ENCODE measurements around the gene TMUB2.

TMUB2 gene

GRCh38 chr17:44203731-44204440 is 17.1 kb downstream of the TMUB2 start:
- DNase-seq (ENCODE audit: low spot score), result peak; percentile 66

- DNase-seq (ENCODE audit: low spot score), result peak; percentile 59
These were observed 17.7 kb downstream of the TMUB2 start for GRCh38 chr17:44204441-44204882.

- DNase-seq (ENCODE audit: low spot score), result no peak
These were observed 19.4 kb downstream of the TMUB2 start for GRCh38 chr17:44205962-44206824.

- DNase-seq (ENCODE audit: low spot score), result no peak
These were observed 20.0 kb downstream of the TMUB2 start for GRCh38 chr17:44206825-44207155.

GRCh38 chr17:44207319-44207718 is 20.5 kb downstream of the TMUB2 start:
- DNase-seq (ENCODE audit: low spot score), result no peak

GRCh38 chr17:44207743-44208142 is 21.0 kb downstream of the TMUB2 start:
- DNase-seq (ENCODE audit: low spot score), result peak; percentile 70

GRCh38 chr17:44209786-44210341 is 23.1 kb downstream of the TMUB2 start:
- no peak for DNase-seq (ENCODE audit: low spot score)

GRCh38 chr17:44210342-44211192 is 23.8 kb downstream of the TMUB2 start:
- peak; percentile 90 for DNase-seq (ENCODE audit: low spot score)

GRCh38 chr17:44211281-44212265 is 24.8 kb downstream of the TMUB2 start:
- DNase-seq (ENCODE audit: low spot score), result no peak

- no peak for DNase-seq (ENCODE audit: low spot score)
These were observed 26.0 kb downstream of the TMUB2 start for GRCh38 chr17:44212507-44213402.

- DNase-seq (ENCODE audit: low spot score), result no peak
These were observed 26.8 kb downstream of the TMUB2 start for GRCh38 chr17:44213403-44214229.

- no peak for DNase-seq (ENCODE audit: low spot score)
These were observed 27.4 kb downstream of the TMUB2 start for GRCh38 chr17:44214230-44214494.

- DNase-seq (ENCODE audit: low spot score), result no peak
These were observed 28.1 kb downstream of the TMUB2 start for GRCh38 chr17:44214896-44215295.

- no peak for DNase-seq (ENCODE audit: low spot score)
These were observed 29.4 kb downstream of the TMUB2 start for GRCh38 chr17:44216173-44216572.

GRCh38 chr17:44216694-44217093 is 29.9 kb downstream of the TMUB2 start:
- no peak for DNase-seq (ENCODE audit: low spot score)

GRCh38 chr17:44217738-44218343 is 31.1 kb downstream of the TMUB2 start:
- no peak for DNase-seq (ENCODE audit: low spot score)

- DNase-seq (ENCODE audit: low spot score), result peak; percentile 93
These were observed 31.8 kb downstream of the TMUB2 start for GRCh38 chr17:44218344-44219107.

GRCh38 chr17:44219108-44219615 is 32.4 kb downstream of the TMUB2 start:
- peak; percentile 77 for DNase-seq (ENCODE audit: low spot score)
